Mesenteric fat pad (tissue), 1 donor: ENCODE results near the gene CTAG1B. TPM values are rescaled to one million over a fixed set of nuclear protein-coding genes. Genes with fewer than 3 reads are reported as not detected.
A peak's percentile ranks its signal among the peaks of the same experiment; 100 is the strongest.
"Not testable (repeated sequence)": the region's sequence is repeated elsewhere in the genome, so short reads cannot be mapped to it uniquely, and the experiment has no call there.

Experiments used
- DNase-seq: peaks from one replicate; pipeline ENCODE4 v3.0.0-alpha.2; 2020; ENCODE audit warnings: low spot score
- total RNA-seq: library from RNA; stranded (reverse); fragmentation: NEBNext Ultra II Directional; extraction: Animal tissue kit (Norgen Biotek cat#: 25700); gene quantifications from one replicate; pipeline ENCODE4 v1.2.1, GENCODE V29; 2021
- donor health status: DM: yes; HTN: yes; CAD: no.

CTAG1B gene
- total RNA-seq, 1 donor from 2014 or later, result not detected

DNA sequence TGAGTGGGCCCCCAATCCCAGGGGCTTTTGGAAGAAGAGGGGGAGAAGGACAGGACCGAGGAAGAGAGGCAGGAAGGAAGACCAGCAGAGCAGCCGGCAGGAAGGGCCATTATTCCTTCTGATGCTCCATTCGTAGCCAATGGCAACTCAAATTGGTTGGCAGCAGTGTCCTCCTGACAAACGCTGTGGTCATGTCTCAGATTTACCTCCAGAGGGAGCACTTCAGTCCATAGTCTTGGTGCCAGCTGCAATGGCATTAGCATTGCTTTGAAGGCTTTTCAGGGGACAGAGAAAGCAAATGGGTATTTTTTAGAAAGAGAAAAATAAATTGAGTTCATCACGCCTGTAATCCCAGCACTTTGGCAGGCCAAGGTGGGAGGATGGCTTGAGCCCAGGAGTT, 9.9 kb upstream of the CTAG1B start:
- not testable (repeated sequence) for DNase-seq

DNA sequence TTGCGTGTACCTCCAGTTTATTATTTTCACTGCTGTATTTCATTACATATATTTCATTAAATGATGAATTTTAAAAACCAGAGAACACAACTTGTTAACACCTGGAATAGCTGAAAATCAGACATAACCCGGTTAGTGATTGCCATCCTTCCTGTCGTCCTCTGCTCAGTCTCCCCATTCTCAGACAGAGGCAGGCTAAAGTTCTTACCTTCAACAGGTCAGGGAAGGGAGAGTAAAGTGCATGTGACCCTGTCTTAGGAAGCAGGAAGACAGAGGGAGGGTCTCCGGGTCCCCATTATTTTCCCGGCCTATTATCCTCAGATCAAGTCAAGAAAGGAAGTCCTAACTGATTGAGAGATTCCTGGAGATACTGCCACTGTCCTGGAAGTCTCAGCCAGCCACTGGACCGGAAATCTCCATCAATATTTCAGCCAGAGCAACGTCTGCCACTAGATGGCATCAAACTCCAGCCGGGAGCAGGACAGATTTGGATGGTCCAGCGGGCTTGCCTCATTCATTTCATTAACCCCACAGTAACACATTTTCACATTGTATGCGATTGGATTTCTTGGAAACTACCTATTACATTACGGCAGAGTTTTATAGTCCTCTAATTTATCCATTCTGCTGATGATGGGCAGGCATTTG, 1.8 kb upstream of the CTAG1B start:
- not testable (repeated sequence) for DNase-seq

DNA sequence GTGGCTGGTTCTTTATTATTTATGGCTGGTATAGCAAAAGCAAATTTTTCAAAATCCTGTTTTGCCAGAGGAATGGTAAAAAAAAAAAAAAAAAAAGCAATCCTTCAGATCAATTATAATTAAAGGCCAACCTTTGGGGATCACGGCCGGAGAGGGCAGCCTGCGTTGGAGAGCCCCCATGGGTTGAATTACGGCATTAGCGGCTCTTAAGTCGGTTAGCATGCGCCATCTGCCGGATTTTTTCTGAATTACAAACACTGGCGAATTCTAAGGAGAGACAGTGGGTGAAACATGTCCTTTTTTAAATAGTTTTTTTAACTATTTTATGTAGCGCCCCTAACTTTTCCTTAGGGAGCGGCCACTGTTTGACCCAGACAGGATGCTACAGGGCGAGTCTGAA, 5.5 kb downstream of the CTAG1B start:
- not testable (repeated sequence) for DNase-seq

DNA sequence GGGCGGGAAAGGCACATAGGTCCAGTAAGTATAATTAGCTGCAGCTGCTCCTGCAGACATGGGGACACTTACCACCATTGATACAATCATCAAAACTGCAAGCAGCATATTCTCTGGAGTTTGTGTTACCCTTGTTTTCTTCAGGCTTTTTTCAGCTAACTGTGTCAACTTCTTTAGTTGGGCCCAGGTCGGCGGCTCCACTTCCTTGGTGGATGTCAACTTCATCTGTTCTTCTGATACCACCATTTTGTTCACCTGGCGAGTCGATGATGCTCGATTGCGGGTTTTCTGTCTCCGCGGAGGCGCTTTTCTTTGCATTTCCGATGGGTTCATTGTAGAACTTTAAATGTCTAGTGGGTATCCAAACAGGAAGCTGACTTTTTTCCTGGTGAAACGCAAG, 7.9 kb downstream of the CTAG1B start:
- peak; percentile 82 for DNase-seq

- DNase-seq, result peak; percentile 45
Measured at GRCh38 chrX:154608823-154609222, 10.3 kb downstream of the CTAG1B start.

DNA sequence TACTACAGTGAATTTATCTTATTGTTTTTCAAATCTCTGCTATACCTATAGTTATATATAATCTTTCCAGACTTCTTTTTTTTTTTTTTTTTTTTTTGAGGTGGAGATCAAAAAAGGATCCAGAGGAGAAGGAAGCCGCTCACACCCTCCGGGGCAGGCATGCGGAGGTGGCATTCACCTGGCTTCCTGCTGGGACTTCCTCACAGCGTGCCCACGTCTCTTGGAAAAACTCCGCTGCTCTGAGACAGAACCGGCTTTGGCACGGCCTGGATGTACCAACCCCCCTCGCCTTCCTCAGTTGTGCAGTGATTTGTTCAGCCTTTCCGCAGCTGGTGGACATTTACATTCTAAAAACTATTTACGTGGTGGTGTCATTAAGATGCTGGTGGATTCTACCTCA, 11.1 kb downstream of the CTAG1B start:
- peak; percentile 65 for DNase-seq

- DNase-seq, result no peak
Measured at GRCh38 chrX:154607370-154607769, 11.7 kb downstream of the CTAG1B start.

DNA sequence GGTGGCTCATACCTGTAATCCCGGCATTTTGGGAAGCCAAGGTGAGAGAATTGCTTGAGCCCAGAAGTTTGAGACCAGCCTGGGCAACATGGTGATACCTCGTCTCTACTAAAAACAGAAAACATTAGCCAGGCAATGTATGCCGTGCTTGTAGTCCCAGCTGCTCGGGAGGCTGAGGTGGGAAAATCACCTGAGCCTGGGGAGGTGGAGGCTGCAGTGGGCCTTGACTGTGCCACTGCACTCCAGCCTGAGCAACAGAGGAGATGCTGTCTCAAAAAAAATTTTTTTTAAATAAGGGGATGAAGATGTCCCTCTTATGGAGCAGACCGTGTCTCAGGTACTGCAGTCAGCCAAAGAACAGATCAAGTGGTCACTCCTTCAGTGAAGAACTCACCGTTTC, 13.5 kb downstream of the CTAG1B start:
- DNase-seq, result peak; percentile 18

- peak; percentile 77 for DNase-seq
Measured at GRCh38 chrX:154603438-154604430, 15.3 kb downstream of the CTAG1B start.

DNA sequence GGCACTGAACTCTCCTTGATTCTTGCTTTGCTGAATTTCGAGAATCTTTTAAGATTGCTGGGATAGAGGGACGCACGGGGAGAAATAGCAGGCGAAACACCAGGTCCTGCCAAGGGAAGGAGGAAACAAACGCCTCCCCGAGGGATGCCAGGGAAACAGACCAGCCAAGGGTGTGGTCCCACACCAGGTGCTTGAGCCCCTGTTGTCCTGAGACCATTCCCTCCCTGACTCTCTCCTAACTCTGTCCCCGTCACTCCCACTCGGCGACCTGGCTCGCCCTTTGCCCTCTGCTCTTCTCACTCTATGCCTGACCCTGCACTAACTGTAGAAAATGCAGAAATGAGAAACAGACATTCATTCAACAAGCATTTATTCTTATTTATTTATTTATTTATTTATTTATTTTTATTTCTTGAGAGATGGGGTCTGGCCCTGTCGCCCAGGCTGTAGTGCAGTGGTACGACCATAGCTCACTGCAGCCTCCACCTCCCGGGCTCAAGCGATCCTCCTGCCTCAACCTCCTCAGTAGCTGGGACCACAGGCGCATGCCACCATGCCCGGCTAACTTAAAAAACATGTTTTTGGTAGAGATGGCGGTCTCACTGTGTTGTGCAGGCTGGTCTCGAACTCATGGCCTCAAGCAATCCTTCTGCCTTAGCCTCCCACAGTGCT, 16.2 kb downstream of the CTAG1B start:
- peak; percentile 51 for DNase-seq

GRCh38 chrX:154602226-154602625, 16.9 kb downstream of the CTAG1B start:
- DNase-seq, result peak; percentile 87

- DNase-seq, result peak; percentile 75
Measured at GRCh38 chrX:154600759-154601374, 18.2 kb downstream of the CTAG1B start.

DNA sequence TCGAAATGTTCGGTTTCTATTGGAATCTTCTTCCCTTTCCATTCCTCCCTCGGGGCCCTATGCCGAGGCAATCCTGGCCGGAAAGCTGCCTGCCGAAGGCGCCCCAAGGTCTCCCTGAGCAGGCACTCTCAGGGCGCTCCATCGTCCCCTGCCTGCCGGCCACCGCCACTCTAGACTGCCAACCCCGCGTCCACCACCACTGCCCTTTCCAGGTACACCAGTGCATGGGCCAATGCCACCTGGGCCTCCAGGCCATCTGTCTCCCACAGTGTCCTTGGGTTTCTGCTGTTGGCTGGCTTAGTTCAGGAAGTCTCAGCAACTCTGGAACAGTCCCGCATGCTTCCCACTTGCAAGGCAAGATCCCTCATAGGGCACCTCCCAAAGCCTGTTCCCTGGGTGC, 19.6 kb downstream of the CTAG1B start:
- peak; percentile 78 for DNase-seq

GRCh38 chrX:154598656-154599055, 20.4 kb downstream of the CTAG1B start:
- peak; percentile 57 for DNase-seq

DNA sequence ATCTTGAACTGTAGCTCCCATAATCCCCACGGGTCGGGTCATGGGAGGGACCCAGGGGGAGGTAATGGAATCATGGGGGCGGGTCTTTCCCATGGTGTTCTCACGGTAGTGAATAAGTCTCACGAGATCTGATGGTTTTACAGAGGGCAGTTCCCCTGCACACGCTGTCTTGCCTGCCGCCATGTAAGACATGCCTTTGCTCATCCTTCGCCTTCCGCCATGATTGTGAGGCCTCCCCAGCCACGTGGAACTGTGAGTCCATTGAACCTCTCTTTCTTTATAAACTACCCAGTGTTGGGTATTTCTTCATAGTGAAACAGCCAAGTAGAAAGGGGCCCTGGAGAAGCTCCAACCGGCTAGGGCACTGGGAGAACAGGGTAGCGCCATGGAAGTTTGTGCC, 21.9 kb downstream of the CTAG1B start:
- DNase-seq, result peak; percentile 60

GRCh38 chrX:154596290-154596929, 22.7 kb downstream of the CTAG1B start:
- DNase-seq, result peak; percentile 39

GRCh38 chrX:154595559-154596249, 23.4 kb downstream of the CTAG1B start:
- DNase-seq, result no peak

GRCh38 chrX:154594491-154594890, 24.6 kb downstream of the CTAG1B start:
- no peak for DNase-seq

GRCh38 chrX:154593201-154593600, 25.9 kb downstream of the CTAG1B start:
- peak; percentile 59 for DNase-seq

GRCh38 chrX:154592505-154592904, 26.6 kb downstream of the CTAG1B start:
- peak; percentile 64 for DNase-seq
